Activated naive CD4-positive, alpha-beta T cell treated with Interleukin-2 at 50 U/mL for 16 hours (primary cell): ENCODE measurements around the gene CABCOCO1.
"Not testable (repeated sequence)": the region's sequence is repeated elsewhere in the genome, so short reads cannot be mapped to it uniquely, and the experiment has no call there.

ENCODE experiments used
- DNase-seq: peaks from one replicate; pipeline ENCODE4 v3.0.0-alpha.2; 2020

Gene CABCOCO1

GRCh38 chr10:61719906-61720305 lies 57.2 kb downstream of the CABCOCO1 start:
- no peak for DNase-seq

GRCh38 chr10:61721431-61721830 lies 58.7 kb downstream of the CABCOCO1 start:
- DNase-seq: no peak

GRCh38 chr10:61725221-61725620 lies 62.5 kb downstream of the CABCOCO1 start:
- not testable (repeated sequence) for DNase-seq

GRCh38 chr10:61729596-61729995 lies 66.9 kb downstream of the CABCOCO1 start:
- no peak for DNase-seq

GRCh38 chr10:61730671-61731070 lies 67.9 kb downstream of the CABCOCO1 start:
- DNase-seq: no peak

GRCh38 chr10:61731638-61732037 lies 68.9 kb downstream of the CABCOCO1 start:
- no peak for DNase-seq

- DNase-seq: no peak
Observed at GRCh38 chr10:61732629-61733278, 70.0 kb downstream of the CABCOCO1 start.

- DNase-seq: peak; percentile 3
Observed at GRCh38 chr10:61733358-61733940, 70.7 kb downstream of the CABCOCO1 start.

GRCh38 chr10:61735882-61736281 lies 73.2 kb downstream of the CABCOCO1 start:
- DNase-seq: no peak

GRCh38 chr10:61737455-61737854 lies 74.7 kb downstream of the CABCOCO1 start:
- DNase-seq: not testable (repeated sequence)

- DNase-seq: no peak
Observed at GRCh38 chr10:61742812-61743211, 80.1 kb downstream of the CABCOCO1 start.

- no peak for DNase-seq
Observed at GRCh38 chr10:61744469-61744868, 81.7 kb downstream of the CABCOCO1 start.

GRCh38 chr10:61746377-61746776 lies 83.6 kb downstream of the CABCOCO1 start:
- DNase-seq: no peak

- DNase-seq: no peak
Observed at GRCh38 chr10:61747307-61747706, 84.6 kb downstream of the CABCOCO1 start.

GRCh38 chr10:61749291-61749690 lies 86.6 kb downstream of the CABCOCO1 start:
- DNase-seq: no peak

GRCh38 chr10:61750943-61751471 lies 88.3 kb downstream of the CABCOCO1 start:
- peak; percentile 71 for DNase-seq

GRCh38 chr10:61751599-61751998 lies 88.9 kb downstream of the CABCOCO1 start:
- DNase-seq: no peak

- DNase-seq: no peak
Observed at GRCh38 chr10:61752111-61753011, 89.6 kb downstream of the CABCOCO1 start.

GRCh38 chr10:61753453-61753852 lies 90.7 kb downstream of the CABCOCO1 start:
- DNase-seq: no peak

GRCh38 chr10:61754587-61755550 lies 92.1 kb downstream of the CABCOCO1 start:
- no peak for DNase-seq

GRCh38 chr10:61757001-61757400 lies 94.3 kb downstream of the CABCOCO1 start:
- no peak for DNase-seq
